ENCODE results near the gene CNOT3.

The CNOT3 gene

GRCh38 chr19:54115109-54116063 lies 22.2 kb upstream of the CNOT3 start, which contains the start of the genes PRPF31 and TFPT (continued):
- TF ChIP-seq, protein P1, sequence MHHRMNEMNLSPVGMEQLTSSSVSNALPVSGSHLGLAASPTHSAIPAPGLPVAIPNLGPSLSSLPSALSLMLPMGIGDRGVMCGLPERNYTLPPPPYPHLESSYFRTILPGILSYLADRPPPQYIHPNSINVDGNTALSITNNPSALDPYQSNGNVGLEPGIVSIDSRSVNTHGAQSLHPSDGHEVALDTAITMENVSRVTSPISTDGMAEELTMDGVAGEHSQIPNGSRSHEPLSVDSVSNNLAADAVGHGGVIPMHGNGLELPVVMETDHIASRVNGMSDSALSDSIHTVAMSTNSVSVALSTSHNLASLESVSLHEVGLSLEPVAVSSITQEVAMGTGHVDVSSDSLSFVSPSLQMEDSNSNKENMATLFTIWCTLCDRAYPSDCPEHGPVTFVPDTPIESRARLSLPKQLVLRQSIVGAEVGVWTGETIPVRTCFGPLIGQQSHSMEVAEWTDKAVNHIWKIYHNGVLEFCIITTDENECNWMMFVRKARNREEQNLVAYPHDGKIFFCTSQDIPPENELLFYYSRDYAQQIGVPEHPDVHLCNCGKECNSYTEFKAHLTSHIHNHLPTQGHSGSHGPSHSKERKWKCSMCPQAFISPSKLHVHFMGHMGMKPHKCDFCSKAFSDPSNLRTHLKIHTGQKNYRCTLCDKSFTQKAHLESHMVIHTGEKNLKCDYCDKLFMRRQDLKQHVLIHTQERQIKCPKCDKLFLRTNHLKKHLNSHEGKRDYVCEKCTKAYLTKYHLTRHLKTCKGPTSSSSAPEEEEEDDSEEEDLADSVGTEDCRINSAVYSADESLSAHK (tag by site-specific recombination; IDR thresholded peaks at IDR 0.05): peak; percentile 59
- TF ChIP-seq ZNF518A (tag by site-specific recombination; conservative IDR thresholded peaks at IDR 0.05; ENCODE audit: low read depth) (peak; percentile 51), ZNF629 (tag by site-specific recombination; IDR thresholded peaks at IDR 0.05) (peak; percentile 78), YY2 (tag by site-specific recombination; IDR thresholded peaks at IDR 0.05) (peak; percentile 88), ZBTB48 (tag by site-specific recombination; IDR thresholded peaks at IDR 0.05) (no peak; the same call in 1 of the 2 replicates), ZNF596 (tag by site-specific recombination; IDR thresholded peaks at IDR 0.05) (no peak), ZNF140 (tag by site-specific recombination; IDR thresholded peaks at IDR 0.05) (no peak), ZBTB10 (tag by site-specific recombination; IDR thresholded peaks at IDR 0.05) (peak; percentile 57; the same call in 1 of the 2 replicates), ZBTB7A (tag by site-specific recombination; IDR thresholded peaks at IDR 0.05; ENCODE audit: low read depth) (no peak), ZSCAN5A (tag by site-specific recombination; IDR thresholded peaks at IDR 0.05) (0 out of 2 replicates have a peak, but pooled peaks have one; percentile 26), ZNF211 (tag by site-specific recombination; IDR thresholded peaks at IDR 0.05; ENCODE audit: low read depth) (no peak), SETDB1 (IDR thresholded peaks at IDR 0.05; ENCODE audit: insufficient read length, low read length) (no peak), ZNF785 (tag by site-specific recombination; IDR thresholded peaks at IDR 0.05) (peak; percentile 64; the same call in 1 of the 2 replicates), ZNF404 (tag by site-specific recombination; IDR thresholded peaks at IDR 0.05) (no peak), SP3 (tag by site-specific recombination; IDR thresholded peaks at IDR 0.05) (peak; percentile 97), ELK4 (IDR thresholded peaks at IDR 0.05; ENCODE audit: borderline replicate concordance, low read depth, low read length) (no peak), ZNF239 (tag by site-specific recombination; IDR thresholded peaks at IDR 0.05) (peak; percentile 64; the same call in 1 of the 2 replicates), REPIN1 (tag by site-specific recombination; IDR thresholded peaks at IDR 0.05; ENCODE audit: low read depth) (peak; percentile 66; the same call in 1 of the 2 replicates)
- TF ChIP-seq, protein P2, sequence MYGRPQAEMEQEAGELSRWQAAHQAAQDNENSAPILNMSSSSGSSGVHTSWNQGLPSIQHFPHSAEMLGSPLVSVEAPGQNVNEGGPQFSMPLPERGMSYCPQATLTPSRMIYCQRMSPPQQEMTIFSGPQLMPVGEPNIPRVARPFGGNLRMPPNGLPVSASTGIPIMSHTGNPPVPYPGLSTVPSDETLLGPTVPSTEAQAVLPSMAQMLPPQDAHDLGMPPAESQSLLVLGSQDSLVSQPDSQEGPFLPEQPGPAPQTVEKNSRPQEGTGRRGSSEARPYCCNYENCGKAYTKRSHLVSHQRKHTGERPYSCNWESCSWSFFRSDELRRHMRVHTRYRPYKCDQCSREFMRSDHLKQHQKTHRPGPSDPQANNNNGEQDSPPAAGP (tag by site-specific recombination; IDR thresholded peaks at IDR 0.05): peak; percentile 93
- TF ChIP-seq, protein P3, sequence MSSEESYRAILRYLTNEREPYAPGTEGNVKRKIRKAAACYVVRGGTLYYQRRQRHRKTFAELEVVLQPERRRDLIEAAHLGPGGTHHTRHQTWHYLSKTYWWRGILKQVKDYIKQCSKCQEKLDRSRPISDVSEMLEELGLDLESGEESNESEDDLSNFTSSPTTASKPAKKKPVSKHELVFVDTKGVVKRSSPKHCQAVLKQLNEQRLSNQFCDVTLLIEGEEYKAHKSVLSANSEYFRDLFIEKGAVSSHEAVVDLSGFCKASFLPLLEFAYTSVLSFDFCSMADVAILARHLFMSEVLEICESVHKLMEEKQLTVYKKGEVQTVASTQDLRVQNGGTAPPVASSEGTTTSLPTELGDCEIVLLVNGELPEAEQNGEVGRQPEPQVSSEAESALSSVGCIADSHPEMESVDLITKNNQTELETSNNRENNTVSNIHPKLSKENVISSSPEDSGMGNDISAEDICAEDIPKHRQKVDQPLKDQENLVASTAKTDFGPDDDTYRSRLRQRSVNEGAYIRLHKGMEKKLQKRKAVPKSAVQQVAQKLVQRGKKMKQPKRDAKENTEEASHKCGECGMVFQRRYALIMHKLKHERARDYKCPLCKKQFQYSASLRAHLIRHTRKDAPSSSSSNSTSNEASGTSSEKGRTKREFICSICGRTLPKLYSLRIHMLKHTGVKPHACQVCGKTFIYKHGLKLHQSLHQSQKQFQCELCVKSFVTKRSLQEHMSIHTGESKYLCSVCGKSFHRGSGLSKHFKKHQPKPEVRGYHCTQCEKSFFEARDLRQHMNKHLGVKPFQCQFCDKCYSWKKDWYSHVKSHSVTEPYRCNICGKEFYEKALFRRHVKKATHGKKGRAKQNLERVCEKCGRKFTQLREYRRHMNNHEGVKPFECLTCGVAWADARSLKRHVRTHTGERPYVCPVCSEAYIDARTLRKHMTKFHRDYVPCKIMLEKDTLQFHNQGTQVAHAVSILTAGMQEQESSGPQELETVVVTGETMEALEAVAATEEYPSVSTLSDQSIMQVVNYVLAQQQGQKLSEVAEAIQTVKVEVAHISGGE (tag by site-specific recombination; conservative IDR thresholded peaks at IDR 0.05; ENCODE audit: low read depth): peak; percentile 74
